ENCODE data around the gene RAD51B. TPM values are rescaled to one million over a fixed set of nuclear protein-coding genes. Genes with fewer than 3 reads are reported as not detected.

RAD51B gene
- 14.1 and 23.4 TPM in 2 replicates for total RNA-seq

DNA sequence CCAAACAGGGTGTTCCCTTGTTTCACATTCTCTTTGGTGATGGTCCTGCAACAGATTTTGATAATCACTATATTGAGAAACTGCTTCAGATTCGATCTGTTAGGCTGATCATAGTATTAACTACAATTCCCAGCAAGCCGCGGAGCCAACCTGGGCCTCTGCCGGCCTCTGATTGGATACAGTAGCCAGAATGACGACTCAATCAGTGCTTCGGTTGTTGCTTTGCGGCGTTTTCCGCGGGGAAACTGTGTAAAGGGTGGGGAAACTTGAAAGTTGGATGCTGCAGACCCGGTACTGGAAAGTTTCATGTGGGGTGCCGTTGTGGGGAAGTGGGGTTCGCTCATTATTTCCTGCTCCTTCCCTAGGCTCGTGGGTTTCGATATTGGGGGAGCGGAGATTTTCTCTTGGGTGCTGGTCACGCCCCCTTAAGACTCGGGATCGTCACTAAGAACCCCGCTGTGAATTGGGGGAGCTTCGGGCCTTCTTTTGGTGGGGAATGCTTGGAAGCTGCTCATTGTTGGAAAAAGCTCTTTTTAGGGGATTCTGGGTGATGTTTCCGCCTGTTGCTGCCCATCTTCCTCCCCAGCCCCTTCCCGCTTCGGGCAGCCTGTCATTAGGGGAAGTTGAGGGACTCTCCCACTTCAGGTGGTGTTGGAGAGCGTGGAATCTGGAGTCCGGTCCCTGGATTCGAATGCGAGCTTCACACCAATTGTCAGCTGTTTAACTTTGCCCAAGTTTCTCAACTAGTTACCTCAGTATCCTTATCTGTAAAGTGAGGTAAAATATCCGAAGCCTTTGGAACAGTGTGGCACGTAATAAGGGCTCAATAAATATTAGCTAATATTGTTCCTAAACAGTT is at the start of gene RAD51B:
TSS of gene RAD51B (plus strand) at position 217 of the 859 bp plus-strand sequence.

DNA sequence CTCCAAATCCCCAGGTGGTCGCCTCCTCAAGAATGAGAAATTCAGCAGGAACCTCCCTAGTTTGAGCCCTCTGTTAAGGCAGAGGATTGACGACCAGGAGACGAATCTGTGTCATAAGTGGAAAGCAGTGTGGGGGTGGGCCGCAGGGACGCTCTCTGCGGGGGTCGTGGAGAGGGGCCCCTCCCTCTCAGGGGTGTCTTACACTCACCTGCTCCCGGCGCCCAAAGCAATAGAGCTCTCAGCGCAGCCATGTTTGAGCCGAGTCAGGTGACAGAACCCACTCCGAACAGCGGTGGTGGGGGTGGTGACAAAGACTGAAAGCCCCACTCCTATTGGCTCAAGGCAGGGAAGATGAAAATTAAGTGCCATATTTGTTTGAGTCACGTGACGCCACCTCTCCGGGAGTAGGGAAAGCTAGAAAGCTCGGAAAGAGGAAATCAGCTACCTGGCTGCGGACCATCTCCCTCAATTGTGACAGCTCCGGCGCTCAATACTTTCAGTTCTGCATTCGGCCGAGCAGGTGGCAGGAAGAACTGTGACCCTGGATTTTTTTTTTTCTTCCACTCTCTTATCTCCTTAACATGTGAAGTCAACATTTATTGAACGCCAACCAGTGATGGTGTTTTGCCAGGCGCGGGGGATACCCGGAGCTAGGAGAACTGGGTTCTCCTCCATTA is 3.1 kb upstream of the RAD51B start, which contains the start of gene ZFYVE26:
TSS of gene ZFYVE26 (minus strand) at position 265 of the 677 bp plus-strand sequence. CDS start 627 bp downstream, outside the sequence.

Small RNA genes within 50 kb of the gene (small RNA-seq; reads per million reads assigned to genes)
- gene RN7SL108P (not detected), gene RN7SL706P (not detected), gene RNU6-921P (not detected)

Other genes with a start within 250 kb of the RAD51B start
- gene PIGH, start 219.5 kb upstream of the RAD51B start, total RNA-seq: 14.8 TPM in 2 replicates
- 5.3 and 5.7 TPM in 2 replicates for gene ARG2, start 199.9 kb upstream of the RAD51B start, total RNA-seq
- gene VTI1B, start 145.1 kb upstream of the RAD51B start, total RNA-seq: 49.2 and 52.5 TPM in 2 replicates
- 91.7 and 103 TPM in 2 replicates for gene RDH11, start 124.0 kb upstream of the RAD51B start, total RNA-seq
- gene RDH12, start 117.9 kb upstream of the RAD51B start, total RNA-seq: not detected in 2 replicates
- 31.8 and 41.5 TPM in 2 replicates for gene ZFYVE26, start 3.2 kb upstream of the RAD51B start, total RNA-seq